ENCODE results near the gene ACP4.

ACP4 gene

DNA sequence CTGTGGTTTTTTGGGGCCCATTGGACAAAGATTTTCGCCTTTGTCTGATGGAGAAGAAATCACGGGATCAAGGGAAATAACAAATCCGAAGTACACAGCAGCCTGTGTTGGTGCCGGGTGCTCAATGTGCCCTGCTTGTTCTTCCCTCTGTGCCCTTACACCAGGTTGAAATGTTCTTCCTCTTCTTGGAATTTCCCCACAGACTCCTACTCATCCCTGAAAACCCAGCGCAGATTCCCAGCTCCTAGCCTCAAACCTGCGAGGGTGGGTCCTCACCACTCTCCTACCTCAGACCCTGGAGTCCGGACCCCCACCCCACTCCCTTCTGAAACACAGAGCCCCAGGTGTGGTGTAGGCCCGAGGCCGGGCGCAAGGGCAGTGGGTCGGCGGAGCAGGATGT lies 4.9 kb upstream of the ACP4 start:
- Histone ChIP-seq H3K9me3 (ENCODE audit: control insufficient read depth in 1 of 2, low read length in 2 of 2) (no peaks in the 10 kb centered on the region), H3K27me3 (ENCODE audit: control insufficient read depth in 1 of 2, insufficient read depth in 2 of 2, low read length in 2 of 2) (peaks cover 4 to 6% of the 10 kb centered on the region in 2 donors), H3K36me3 (ENCODE audit: control insufficient read depth in 1 of 2, insufficient read depth in 2 of 2, low read length in 2 of 2) (no peaks in the 10 kb centered on the region), H3K4me3 (ENCODE audit: low read depth in 1 of 2, low read length in 2 of 2) (no peak overlapping the region), H3K27ac (ENCODE audit: low read depth, low read length) (no peak overlapping the region), H3K4me1 (ENCODE audit: control insufficient read depth in 1 of 2, insufficient read depth in 2 of 2, low read length in 2 of 2) (no peaks in the 10 kb centered on the region), H3K9ac (ENCODE audit: low read depth in 1 of 2, low read length in 2 of 2) (no peak overlapping the region)

DNA sequence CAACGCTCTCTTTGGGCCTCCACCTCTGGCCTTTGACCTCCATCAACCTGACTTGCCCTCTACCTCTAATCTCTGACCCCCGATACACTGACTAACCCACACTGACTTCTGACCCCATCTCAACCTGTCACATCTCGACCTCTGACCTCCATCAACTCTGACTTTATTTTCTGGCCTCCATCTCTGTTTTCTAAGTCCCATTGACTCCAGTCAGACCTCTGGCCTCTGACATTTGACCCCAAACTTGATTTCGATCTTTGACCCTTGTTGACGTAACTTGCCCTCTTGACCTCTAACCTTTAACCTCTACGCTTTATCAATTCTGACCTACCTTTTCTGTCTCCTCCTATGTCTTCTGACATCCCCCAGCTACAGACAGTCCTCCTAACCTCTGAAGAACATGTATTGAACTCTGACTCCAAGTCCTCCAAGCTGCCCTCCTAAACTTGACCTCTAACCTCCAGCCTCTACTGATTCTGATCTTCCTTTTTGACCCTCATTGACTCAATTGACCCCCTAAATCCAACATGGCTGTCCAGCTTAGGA lies 780 bp downstream of the ACP4 start:
- Histone ChIP-seq H3K4me3 (ENCODE audit: low read depth in 1 of 2, low read length in 2 of 2) (no peak overlapping the region), H3K9me3 (ENCODE audit: control insufficient read depth in 1 of 2, low read length in 2 of 2) (no peaks in the 10 kb centered on the region), H3K9ac (ENCODE audit: low read depth in 1 of 2, low read length in 2 of 2) (no peak overlapping the region), H3K4me1 (ENCODE audit: control insufficient read depth in 1 of 2, insufficient read depth in 2 of 2, low read length in 2 of 2) (peaks cover 0 to 5% of the 10 kb centered on the region in 2 donors), H3K27ac (ENCODE audit: low read depth, low read length) (no peak overlapping the region), H3K36me3 (ENCODE audit: control insufficient read depth in 1 of 2, insufficient read depth in 2 of 2, low read length in 2 of 2) (no peaks in the 10 kb centered on the region), H3K27me3 (ENCODE audit: control insufficient read depth in 1 of 2, insufficient read depth in 2 of 2, low read length in 2 of 2) (peaks cover 5 to 6% of the 10 kb centered on the region in 2 donors)

DNA sequence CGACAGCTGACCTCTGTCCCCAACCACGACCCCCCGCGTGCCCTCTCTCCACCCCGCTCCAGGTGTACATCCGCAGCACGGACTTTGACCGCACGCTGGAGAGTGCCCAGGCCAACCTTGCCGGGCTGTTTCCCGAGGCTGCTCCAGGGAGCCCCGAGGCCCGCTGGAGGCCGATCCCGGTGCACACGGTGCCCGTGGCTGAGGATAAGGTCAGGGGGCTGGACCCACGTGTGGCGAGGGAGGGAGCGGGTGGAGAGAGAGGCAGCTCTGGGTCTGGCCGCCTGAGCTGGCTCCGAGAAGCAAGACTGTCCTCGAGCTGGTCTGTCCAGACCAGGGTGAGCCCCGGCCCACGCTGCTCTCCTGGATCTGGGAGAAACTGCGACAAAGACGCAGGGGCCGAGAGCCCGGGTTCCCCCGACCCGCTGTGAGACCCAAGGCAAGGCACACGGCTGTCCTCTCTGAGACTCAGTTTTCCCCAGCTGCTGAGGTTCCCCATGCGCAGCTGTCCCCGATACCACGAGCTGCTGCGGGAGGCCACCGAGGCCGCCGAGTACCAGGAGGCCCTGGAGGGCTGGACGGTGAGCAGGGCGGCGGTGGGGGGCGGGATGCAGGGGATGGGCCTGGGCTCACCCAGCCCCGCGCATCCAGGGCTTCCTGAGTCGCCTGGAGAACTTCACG lies 1.5 kb downstream of the ACP4 start:
- Histone ChIP-seq H3K36me3 (ENCODE audit: control insufficient read depth in 1 of 2, insufficient read depth in 2 of 2, low read length in 2 of 2) (peaks cover 0 to under 1% of the 10 kb centered on the region in 2 donors), H3K27me3 (ENCODE audit: control insufficient read depth in 1 of 2, insufficient read depth in 2 of 2, low read length in 2 of 2) (peaks cover 5 to 6% of the 10 kb centered on the region in 2 donors), H3K27ac (ENCODE audit: low read depth, low read length) (no peak overlapping the region), H3K4me1 (ENCODE audit: control insufficient read depth in 1 of 2, insufficient read depth in 2 of 2, low read length in 2 of 2) (peaks cover 0 to 5% of the 10 kb centered on the region in 2 donors), H3K9me3 (ENCODE audit: control insufficient read depth in 1 of 2, low read length in 2 of 2) (no peaks in the 10 kb centered on the region), H3K4me3 (ENCODE audit: low read depth in 1 of 2, low read length in 2 of 2) (no peak overlapping the region), H3K9ac (ENCODE audit: low read depth in 1 of 2, low read length in 2 of 2) (no peak overlapping the region)

DNA sequence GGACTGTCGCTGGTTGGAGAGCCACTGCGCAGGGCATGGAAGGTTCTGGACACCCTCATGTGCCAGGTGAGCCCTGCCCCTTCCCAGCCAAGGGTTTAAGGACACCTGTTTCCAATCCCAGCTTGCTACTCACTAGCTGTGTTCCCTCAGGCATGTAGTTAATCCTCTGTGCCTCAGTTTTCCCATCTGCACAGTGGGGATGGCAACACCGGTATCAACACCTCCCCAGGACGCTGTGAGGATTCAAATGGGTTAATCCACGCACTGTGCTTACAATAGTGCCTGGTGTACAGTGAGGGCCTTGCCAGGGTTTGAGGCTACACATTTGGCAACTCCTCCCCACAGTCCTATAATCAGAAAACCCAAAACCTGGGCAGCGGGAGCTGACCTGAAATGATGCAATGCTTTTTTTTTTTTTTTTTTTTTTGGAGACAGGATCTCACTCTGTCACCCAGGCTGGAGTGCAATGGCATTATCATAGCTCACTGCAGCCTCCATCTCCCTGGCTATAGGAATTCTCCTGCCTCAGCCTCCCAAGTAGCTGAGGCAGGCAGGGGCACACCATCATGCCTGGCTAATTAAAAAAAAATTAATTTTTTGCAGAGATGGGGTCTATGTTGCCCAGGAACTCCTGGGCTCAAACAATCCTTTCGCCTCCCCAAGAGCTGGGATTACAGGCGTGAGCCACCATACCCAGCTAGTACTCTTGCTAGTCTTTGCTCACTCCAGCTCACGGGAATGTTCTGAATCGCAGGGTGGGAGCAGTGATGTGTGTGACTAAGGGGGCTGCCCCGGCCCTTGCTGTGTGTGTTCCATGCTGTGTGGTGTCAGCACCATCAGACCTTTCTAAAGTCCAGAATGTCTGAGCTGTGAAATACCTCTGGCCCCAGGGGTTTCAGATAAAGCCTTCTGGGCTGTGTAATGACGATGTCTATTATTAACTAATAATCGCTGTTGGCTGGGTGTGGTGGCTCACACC lies 2.3 kb downstream of the ACP4 start:
- no peak overlapping the region for H3K27ac ChIP-seq (ENCODE audit: low read depth, low read length)
- H3K27me3 ChIP-seq (ENCODE audit: control insufficient read depth in 1 of 2, insufficient read depth in 2 of 2, low read length in 2 of 2) = peaks cover 5 to 6% of the 10 kb centered on the region in 2 donors
- peaks cover 0 to 5% of the 10 kb centered on the region in 2 donors for H3K4me1 ChIP-seq (ENCODE audit: control insufficient read depth in 1 of 2, insufficient read depth in 2 of 2, low read length in 2 of 2)
- H3K9ac ChIP-seq (ENCODE audit: low read depth in 1 of 2, low read length in 2 of 2) = no peak overlapping the region
- no peak overlapping the region for H3K4me3 ChIP-seq (ENCODE audit: low read depth in 1 of 2, low read length in 2 of 2)
- no peaks in the 10 kb centered on the region for H3K9me3 ChIP-seq (ENCODE audit: control insufficient read depth in 1 of 2, low read length in 2 of 2)
- H3K36me3 ChIP-seq (ENCODE audit: control insufficient read depth in 1 of 2, insufficient read depth in 2 of 2, low read length in 2 of 2) = peaks cover 2 to 8% of the 10 kb centered on the region in 2 donors

DNA sequence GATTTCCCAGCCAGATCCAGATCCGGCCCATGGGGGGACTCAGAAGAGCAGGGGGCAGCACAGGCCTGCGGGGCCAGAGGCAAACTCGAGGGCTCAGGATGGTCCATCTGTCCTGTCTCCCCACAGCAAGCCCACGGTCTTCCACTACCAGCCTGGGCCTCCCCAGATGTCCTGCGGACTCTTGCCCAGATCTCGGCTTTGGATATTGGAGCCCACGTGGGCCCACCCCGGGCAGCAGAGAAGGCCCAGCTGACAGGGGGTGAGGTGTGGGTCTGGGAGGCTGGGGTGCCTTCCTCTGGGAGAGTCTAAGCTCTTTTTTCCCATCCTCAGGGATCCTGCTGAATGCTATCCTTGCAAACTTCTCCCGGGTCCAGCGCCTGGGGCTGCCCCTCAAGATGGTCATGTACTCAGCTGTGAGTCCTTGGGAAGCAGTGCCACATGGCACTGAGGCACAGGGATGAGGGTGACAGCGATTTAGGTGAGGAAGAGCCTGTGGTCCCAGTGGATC lies 3.4 kb downstream of the ACP4 start:
- peaks cover 10 to 19% of the 10 kb centered on the region in 2 donors for H3K36me3 ChIP-seq (ENCODE audit: control insufficient read depth in 1 of 2, insufficient read depth in 2 of 2, low read length in 2 of 2)
- no peaks in the 10 kb centered on the region for H3K9me3 ChIP-seq (ENCODE audit: control insufficient read depth in 1 of 2, low read length in 2 of 2)
- H3K27ac ChIP-seq (ENCODE audit: low read depth, low read length) = no peak overlapping the region
- no peak overlapping the region for H3K4me3 ChIP-seq (ENCODE audit: low read depth in 1 of 2, low read length in 2 of 2)
- H3K27me3 ChIP-seq (ENCODE audit: control insufficient read depth in 1 of 2, insufficient read depth in 2 of 2, low read length in 2 of 2) = peaks cover 5 to 6% of the 10 kb centered on the region in 2 donors
- peaks cover 0 to 5% of the 10 kb centered on the region in 2 donors for H3K4me1 ChIP-seq (ENCODE audit: control insufficient read depth in 1 of 2, insufficient read depth in 2 of 2, low read length in 2 of 2)
- no peak overlapping the region for H3K9ac ChIP-seq (ENCODE audit: low read depth in 1 of 2, low read length in 2 of 2)

DNA sequence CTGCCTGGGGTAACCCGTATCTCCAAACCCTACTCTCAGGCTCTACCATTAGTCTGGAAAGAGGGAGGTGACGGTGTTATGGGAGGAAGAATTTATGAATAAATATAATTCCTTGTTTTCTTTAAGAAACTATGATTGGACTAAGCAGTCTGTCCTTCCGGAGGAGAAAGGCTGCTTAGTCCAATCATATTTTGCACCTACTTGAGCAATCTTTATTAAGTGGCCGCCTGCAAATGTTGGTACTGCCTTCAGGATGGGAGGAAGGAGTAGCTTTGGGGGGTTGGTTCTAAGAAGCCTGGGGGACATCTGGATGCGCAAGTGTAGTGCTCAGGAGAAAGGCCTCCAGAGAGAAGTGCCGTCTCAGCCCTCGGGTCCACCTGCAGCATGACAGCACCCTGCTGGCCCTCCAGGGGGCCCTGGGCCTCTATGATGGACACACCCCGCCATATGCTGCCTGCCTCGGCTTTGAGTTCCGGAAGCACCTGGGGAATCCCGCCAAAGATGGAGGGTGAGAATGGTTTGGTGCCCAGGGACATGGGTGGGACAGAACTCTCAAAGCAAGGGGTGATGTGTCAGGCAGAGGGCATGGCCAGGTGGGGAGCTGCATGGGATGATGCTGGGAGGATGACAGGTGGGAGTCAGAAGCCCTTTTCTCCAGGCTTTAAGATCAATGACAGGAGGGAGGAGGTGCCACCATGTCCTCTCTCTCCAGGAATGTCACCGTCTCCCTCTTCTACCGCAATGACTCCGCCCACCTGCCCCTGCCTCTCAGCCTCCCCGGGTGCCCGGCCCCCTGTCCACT lies 4.1 kb downstream of the ACP4 start:
- Histone ChIP-seq H3K4me1 (ENCODE audit: control insufficient read depth in 1 of 2, insufficient read depth in 2 of 2, low read length in 2 of 2) (peaks cover 0 to 5% of the 10 kb centered on the region in 2 donors), H3K27ac (ENCODE audit: low read depth, low read length) (no peak overlapping the region), H3K9me3 (ENCODE audit: control insufficient read depth in 1 of 2, low read length in 2 of 2) (no peaks in the 10 kb centered on the region), H3K4me3 (ENCODE audit: low read depth in 1 of 2, low read length in 2 of 2) (no peak overlapping the region), H3K27me3 (ENCODE audit: control insufficient read depth in 1 of 2, insufficient read depth in 2 of 2, low read length in 2 of 2) (peaks cover 5 to 6% of the 10 kb centered on the region in 2 donors), H3K36me3 (ENCODE audit: control insufficient read depth in 1 of 2, insufficient read depth in 2 of 2, low read length in 2 of 2) (peaks cover 10 to 26% of the 10 kb centered on the region in 2 donors), H3K9ac (ENCODE audit: low read depth in 1 of 2, low read length in 2 of 2) (no peak overlapping the region)

DNA sequence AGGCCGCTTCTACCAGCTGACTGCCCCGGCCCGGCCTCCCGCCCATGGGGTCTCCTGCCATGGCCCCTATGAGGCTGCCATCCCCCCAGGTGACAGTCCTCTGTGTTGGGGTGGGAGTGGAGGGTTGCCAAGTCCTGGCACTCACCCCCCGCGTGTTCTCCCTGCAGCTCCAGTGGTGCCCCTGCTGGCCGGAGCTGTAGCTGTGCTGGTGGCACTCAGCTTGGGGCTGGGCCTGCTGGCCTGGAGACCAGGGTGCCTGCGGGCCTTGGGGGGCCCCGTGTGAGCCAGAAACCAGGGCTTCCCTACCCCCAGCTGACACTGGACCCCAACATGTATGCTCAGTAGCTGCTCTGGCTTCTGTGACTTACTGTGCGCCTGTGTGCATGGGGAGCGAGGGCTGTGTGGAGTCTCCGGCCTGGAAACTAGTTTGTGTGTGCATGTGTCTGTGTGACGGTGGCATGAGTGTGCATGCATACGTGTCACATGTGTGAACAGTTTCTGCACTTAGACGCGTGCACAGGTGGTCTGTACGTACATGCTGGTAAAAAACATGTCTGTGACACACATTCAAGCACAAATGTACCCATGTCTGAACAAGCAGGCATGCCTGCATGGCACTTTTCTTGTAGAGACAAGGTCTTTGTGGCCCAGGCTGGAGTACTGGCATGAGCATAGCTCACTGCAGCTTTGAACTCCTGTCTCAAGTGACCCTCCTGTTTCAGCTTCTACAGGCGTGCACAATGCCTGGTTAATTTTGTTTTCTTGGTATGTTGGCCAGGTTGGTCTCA lies 4.9 kb downstream of the ACP4 start:
- Histone ChIP-seq H3K27ac (ENCODE audit: low read depth, low read length) (no peak overlapping the region), H3K9ac (ENCODE audit: low read depth in 1 of 2, low read length in 2 of 2) (no peak overlapping the region), H3K4me1 (ENCODE audit: control insufficient read depth in 1 of 2, insufficient read depth in 2 of 2, low read length in 2 of 2) (peaks cover 0 to 5% of the 10 kb centered on the region in 2 donors), H3K36me3 (ENCODE audit: control insufficient read depth in 1 of 2, insufficient read depth in 2 of 2, low read length in 2 of 2) (peaks cover 10 to 28% of the 10 kb centered on the region in 2 donors), H3K9me3 (ENCODE audit: control insufficient read depth in 1 of 2, low read length in 2 of 2) (no peaks in the 10 kb centered on the region), H3K4me3 (ENCODE audit: low read depth in 1 of 2, low read length in 2 of 2) (no peak overlapping the region), H3K27me3 (ENCODE audit: control insufficient read depth in 1 of 2, insufficient read depth in 2 of 2, low read length in 2 of 2) (peaks cover 5 to 6% of the 10 kb centered on the region in 2 donors)

DNA sequence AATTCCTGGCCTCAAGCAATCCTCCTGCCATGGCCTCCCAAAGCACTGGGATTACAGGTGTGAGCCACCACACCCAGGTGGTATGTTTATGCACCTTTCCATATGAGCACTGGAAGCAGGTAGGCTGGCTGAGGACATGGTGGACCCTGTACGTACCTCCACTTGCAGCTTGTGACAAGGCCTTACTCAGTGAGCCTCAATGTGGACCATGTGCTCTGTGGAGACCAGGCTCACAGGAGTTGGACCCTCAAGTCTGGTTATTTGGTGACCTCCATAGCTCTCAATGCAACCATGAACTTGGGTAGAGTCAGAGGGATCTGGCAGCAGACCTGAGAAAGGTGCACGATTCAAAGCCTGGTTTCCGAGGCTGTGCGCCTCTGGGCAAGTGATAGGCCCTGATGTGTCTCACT lies 5.5 kb downstream of the ACP4 start:
- no peak overlapping the region for H3K9ac ChIP-seq (ENCODE audit: low read depth in 1 of 2, low read length in 2 of 2)
- peaks cover 0 to 5% of the 10 kb centered on the region in 2 donors for H3K4me1 ChIP-seq (ENCODE audit: control insufficient read depth in 1 of 2, insufficient read depth in 2 of 2, low read length in 2 of 2)
- no peak overlapping the region for H3K4me3 ChIP-seq (ENCODE audit: low read depth in 1 of 2, low read length in 2 of 2)
- peaks cover 5 to 6% of the 10 kb centered on the region in 2 donors for H3K27me3 ChIP-seq (ENCODE audit: control insufficient read depth in 1 of 2, insufficient read depth in 2 of 2, low read length in 2 of 2)
- H3K36me3 ChIP-seq (ENCODE audit: control insufficient read depth in 1 of 2, insufficient read depth in 2 of 2, low read length in 2 of 2) = peaks cover 11 to 29% of the 10 kb centered on the region in 2 donors
- no peaks in the 10 kb centered on the region for H3K9me3 ChIP-seq (ENCODE audit: control insufficient read depth in 1 of 2, low read length in 2 of 2)
- H3K27ac ChIP-seq (ENCODE audit: low read depth, low read length) = no peak overlapping the region

DNA sequence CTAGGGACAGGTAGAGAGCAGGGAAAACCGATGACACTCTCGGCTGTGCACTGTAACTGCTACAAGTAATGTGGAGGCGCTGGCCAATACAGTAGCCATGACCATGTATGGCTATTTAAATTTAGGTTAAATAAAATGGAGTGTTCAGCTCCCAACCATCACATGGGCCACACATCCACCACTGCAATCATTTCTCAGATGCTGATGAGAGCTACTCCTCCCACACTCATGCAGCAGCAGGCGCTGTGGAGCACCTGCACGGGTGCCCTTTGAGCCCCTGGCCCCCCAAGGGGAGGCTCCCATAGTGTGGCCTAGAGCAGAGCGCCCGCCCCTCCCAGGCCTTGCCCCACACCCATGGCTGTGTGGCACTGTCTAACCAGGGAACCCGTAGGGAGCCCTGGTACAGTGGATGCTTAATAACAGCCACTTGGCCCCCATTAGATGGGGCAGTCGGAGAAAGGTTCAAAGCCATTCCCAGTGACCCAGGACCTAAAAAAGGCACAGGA lies 6.0 kb downstream of the ACP4 start:
- Histone ChIP-seq H3K9me3 (ENCODE audit: control insufficient read depth in 1 of 2, low read length in 2 of 2) (no peaks in the 10 kb centered on the region), H3K4me1 (ENCODE audit: control insufficient read depth in 1 of 2, insufficient read depth in 2 of 2, low read length in 2 of 2) (peaks cover 0 to 5% of the 10 kb centered on the region in 2 donors), H3K9ac (ENCODE audit: low read depth in 1 of 2, low read length in 2 of 2) (no peak overlapping the region), H3K27me3 (ENCODE audit: control insufficient read depth in 1 of 2, insufficient read depth in 2 of 2, low read length in 2 of 2) (peaks cover 5 to 6% of the 10 kb centered on the region in 2 donors), H3K4me3 (ENCODE audit: low read depth in 1 of 2, low read length in 2 of 2) (no peak overlapping the region), H3K36me3 (ENCODE audit: control insufficient read depth in 1 of 2, insufficient read depth in 2 of 2, low read length in 2 of 2) (peaks cover 16 to 34% of the 10 kb centered on the region in 2 donors), H3K27ac (ENCODE audit: low read depth, low read length) (no peak overlapping the region)
